ENCODE data around the gene HNRNPM.

GRCh38 chr19:8528500-8528899, 83.7 kb downstream of the HNRNPM start:
- TF ChIP-seq POLR2A (IDR thresholded peaks at IDR 0.05; ENCODE audit: low read depth) (no peak), CTCF (IDR thresholded peaks at IDR 0.05) (no peak), EP300 (IDR thresholded peaks at IDR 0.05) (no peak), POLR2AphosphoS5 (IDR thresholded peaks at IDR 0.05) (no peak)

All from esophagus muscularis mucosa (tissue), 4 donors.